GM12873 (cell line): ENCODE data around the gene HS6ST3.

Experiments
- TF ChIP-seq, protein P1 (sequence below): IDR thresholded peaks from 2 replicates; pipeline ENCODE4 v1.5.1; 2012; ENCODE audit warnings: low read depth, mild to moderate bottlenecking, moderate library complexity, low read length, control low read depth; ENCODE audit not compliant: insufficient read depth; ENCODE audit errors: missing control alignments

Gene HS6ST3

GRCh38 chr13:96632536-96633320 lies 542.8 kb downstream of the HS6ST3 start:
- TF ChIP-seq, protein P1, sequence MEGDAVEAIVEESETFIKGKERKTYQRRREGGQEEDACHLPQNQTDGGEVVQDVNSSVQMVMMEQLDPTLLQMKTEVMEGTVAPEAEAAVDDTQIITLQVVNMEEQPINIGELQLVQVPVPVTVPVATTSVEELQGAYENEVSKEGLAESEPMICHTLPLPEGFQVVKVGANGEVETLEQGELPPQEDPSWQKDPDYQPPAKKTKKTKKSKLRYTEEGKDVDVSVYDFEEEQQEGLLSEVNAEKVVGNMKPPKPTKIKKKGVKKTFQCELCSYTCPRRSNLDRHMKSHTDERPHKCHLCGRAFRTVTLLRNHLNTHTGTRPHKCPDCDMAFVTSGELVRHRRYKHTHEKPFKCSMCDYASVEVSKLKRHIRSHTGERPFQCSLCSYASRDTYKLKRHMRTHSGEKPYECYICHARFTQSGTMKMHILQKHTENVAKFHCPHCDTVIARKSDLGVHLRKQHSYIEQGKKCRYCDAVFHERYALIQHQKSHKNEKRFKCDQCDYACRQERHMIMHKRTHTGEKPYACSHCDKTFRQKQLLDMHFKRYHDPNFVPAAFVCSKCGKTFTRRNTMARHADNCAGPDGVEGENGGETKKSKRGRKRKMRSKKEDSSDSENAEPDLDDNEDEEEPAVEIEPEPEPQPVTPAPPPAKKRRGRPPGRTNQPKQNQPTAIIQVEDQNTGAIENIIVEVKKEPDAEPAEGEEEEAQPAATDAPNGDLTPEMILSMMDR: no peak

DNA sequence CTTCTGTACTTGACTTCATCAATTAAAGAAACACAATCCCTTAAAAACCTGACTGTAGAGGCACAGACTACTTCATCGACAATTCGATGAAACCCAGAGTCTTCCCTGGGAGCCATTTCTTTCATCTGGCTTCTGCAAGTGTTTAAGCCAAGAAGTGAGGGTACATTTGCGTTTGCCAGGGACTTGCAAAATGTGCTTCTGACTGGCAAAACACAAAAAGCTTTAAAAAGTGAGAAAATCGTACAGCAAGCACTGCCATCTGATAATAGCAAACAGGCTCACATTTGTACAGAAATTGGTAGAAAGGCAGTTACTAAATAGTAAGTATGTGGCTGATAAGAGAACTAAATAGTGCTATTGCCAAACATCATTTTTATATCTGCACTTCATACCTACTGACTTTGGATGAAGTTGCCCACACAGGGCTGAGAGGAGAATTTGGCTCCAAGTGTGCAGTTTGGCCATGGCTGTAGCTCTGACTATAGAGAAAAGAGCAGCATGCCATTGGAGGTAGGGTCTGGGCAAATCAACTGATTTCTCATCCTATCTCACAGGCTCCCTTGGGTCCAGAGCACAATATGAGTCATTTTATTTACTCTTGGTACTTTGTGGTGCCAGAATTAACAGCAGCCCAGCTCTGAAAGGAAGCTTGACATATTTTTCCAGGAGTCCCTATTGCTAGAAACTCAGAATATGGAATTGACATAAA lies 546.2 kb downstream of the HS6ST3 start:
- TF ChIP-seq, protein P1: no peak

DNA sequence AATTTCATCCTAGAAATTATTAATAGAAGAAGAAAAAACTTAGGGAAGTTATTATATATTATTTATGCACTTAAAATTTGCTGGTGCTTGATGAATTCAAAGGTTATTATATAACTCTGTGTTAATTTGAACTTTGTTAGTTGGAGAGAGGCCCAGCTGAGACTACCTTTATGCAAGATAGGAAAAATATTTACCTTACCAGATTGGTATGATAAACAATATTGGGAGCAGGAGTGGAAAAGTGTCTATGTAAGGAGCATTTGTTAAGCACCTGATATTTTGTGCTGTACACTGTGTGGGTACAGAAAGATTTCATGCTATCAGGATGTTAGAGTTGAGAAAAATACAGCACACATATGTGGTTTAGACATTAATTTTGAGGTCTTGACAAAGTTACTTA lies 547.1 kb downstream of the HS6ST3 start:
- TF ChIP-seq, protein P1: no peak

DNA sequence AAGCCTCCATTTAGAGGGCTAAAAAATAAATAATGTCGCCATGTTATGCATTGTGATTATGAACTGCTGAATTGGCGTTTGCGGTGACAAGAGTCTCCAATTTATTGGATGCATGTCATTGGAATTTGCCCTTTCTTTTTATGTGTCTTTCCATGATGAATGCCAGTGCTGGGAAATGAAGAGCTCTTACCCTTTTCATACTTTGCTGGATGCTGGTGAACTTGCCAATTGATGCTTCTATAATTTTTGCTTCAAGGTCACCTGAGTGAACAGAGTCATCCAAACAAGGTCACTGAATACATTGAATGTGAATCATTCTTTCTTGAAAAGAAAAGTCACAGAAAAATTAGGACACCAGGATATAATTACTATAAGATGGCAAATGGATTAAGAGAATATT lies 556.2 kb downstream of the HS6ST3 start:
- TF ChIP-seq, protein P1: no peak

DNA sequence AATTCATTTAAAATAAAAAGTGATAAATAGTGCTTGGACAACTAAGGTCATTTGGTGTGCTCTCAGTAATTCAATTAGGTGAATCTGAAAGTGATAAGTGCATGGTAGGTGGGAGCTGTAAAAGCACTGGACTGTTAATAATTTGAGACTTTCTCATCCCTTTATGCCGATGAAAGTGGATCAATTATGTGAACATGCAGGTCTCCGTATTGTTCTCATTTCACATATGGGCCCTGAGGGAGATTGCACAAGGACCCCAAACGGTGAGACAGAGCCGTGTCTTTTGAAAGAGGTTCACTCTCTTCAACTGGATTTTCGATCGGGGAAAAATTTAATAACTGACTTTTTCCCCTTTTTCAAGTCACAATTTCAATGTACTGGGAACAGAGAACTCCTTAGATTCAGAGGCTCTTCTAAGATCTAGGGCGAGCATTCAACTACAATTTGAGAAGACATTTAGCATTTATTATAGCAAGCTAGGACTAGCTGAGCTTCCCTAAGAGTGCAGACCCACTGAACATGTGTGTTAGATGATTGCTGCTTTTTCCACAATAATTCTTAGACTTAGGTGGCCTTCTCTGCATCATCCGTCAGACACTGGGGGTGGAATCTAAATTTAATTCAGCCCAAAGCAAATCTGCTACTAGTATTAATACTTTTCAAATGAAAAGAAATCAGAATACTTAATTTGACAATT lies 556.8 kb downstream of the HS6ST3 start:
- TF ChIP-seq, protein P1: no peak

DNA sequence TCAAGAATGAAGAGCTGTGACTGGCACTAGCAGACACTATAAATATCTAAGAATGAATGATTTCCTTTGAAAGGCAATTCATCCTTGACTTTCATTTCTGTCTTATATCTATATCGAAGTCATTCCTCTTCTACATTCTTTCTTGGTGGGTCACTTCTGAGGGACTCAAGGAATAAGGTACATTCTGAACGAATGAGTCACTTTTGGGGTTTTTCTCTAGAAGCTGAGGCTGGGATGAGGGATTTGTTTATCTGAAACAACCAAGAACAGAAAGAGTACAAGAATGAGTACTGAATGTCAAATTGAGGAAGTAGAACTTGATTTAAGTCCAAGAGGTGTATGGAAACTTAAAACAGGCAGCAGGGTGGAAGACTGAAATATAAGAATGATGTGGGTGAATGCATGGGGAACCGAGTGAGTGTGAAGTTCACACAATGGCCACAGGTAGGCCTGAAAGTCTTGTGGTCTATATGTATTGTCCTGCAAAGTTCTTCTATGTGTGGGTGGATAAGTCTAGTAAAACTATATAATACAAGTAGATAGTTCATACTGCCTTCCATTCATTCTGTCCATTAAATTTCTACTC lies 560.5 kb downstream of the HS6ST3 start:
- TF ChIP-seq, protein P1: peak; percentile 29

- TF ChIP-seq, protein P1: no peak
These were observed 561.7 kb downstream of the HS6ST3 start for GRCh38 chr13:96651598-96651997.
